A673 (cell line): ENCODE results near the gene LARGE1. TPM values are rescaled to one million over a fixed set of nuclear protein-coding genes. Genes with fewer than 3 reads are reported as not detected.

ENCODE experiments used
- BruUV-seq: library from RNA; stranded (reverse); fragments of 400-500 nt; replicated peaks from 2 replicates; lab custom pipeline; 2021; lab: Mats Ljungman, UMichigan
- CTCF ChIA-PET: fragments of 300-600 bp; sonication (Branson Sonifier 250); formaldehyde crosslinking; loops from one replicate; lab custom pipeline; 2022; ENCODE audit warnings: antibody characterized with exemption; lab: Charles Lee
- POLR2A ChIA-PET: fragments of 300-600 bp; sonication (Branson Sonifier 250); formaldehyde crosslinking; loops from one replicate; lab custom pipeline; 2022; ENCODE audit warnings: antibody characterized with exemption; ENCODE audit not compliant: low non-redundant PET; lab: Charles Lee
- DNase-seq: peaks from one replicate; pipeline ENCODE4 v3.0.0-alpha.2; 2015; ENCODE audit warnings: low spot score
- H3K27ac ChIP-seq: fragments of 200-600 bp; sonication (generic); 2 replicates; pipeline ENCODE4 v1.5.1; 2016; ENCODE audit warnings: mixed run types, low read depth, mild to moderate bottlenecking, mixed read lengths, antibody characterized with exemption, low read length; ENCODE audit not compliant: poor library complexity, severe bottlenecking
- H3K27me3 ChIP-seq: fragments of 200-600 bp; sonication (generic); replicated peaks from 2 replicates; pipeline ENCODE4 v1.6.1; 2017; ENCODE audit warnings: mixed run types, low read depth, mild to moderate bottlenecking, mixed read lengths, antibody characterized with exemption, low read length; ENCODE audit not compliant: insufficient read depth, poor library complexity
- H3K36me3 ChIP-seq: fragments of 200-600 bp; sonication (generic); 2 replicates; pipeline ENCODE4 v1.6.1; 2016; ENCODE audit warnings: mixed run types, mild to moderate bottlenecking, mixed read lengths, antibody characterized with exemption, low read length; ENCODE audit not compliant: insufficient read depth, poor library complexity, severe bottlenecking
- H3K4me1 ChIP-seq: fragments of 200-600 bp; sonication (generic); 2 replicates; pipeline ENCODE4 v1.6.1; 2017; ENCODE audit warnings: mixed run types, mild to moderate bottlenecking, mixed read lengths, antibody characterized with exemption, low read length; ENCODE audit not compliant: insufficient read depth, poor library complexity, severe bottlenecking
- H3K4me3 ChIP-seq: fragments of 200-600 bp; sonication (generic); 2 replicates; pipeline ENCODE4 v1.5.1; 2016; ENCODE audit warnings: low read depth, mixed run types, mild to moderate bottlenecking, mixed read lengths, low read length; ENCODE audit not compliant: poor library complexity, severe bottlenecking
- H3K9me3 ChIP-seq: fragments of 200-600 bp; sonication (generic); 2 replicates; pipeline ENCODE4 v1.6.1; 2016; ENCODE audit warnings: mixed run types, low read depth, mild to moderate bottlenecking, mixed read lengths, antibody characterized with exemption, low read length; ENCODE audit not compliant: poor library complexity, severe bottlenecking
- CTCF ChIP-seq: fragments of 300-800, 200-600 bp; sonication (generic); conservative IDR thresholded peaks from 2 replicates; pipeline ENCODE4 v1.5.1; 2017; ENCODE audit warnings: low read depth, mild to moderate bottlenecking, antibody characterized with exemption, low read length, moderate library complexity, mixed read lengths
- EZH2 ChIP-seq: fragments of 200-600 bp; sonication (generic); IDR thresholded peaks from 2 replicates; pipeline ENCODE4 v1.6.1; 2017; ENCODE audit warnings: borderline replicate concordance, low read depth, mild to moderate bottlenecking, mixed read lengths, antibody characterized with exemption, low read length; ENCODE audit not compliant: poor library complexity, severe bottlenecking
- intact Hi-C: fragments of 100-400 bp; cut with micrococcal nuclease; formaldehyde crosslinking; loops from one replicate; pipeline ENCODE4 v1.10.0; 2022; ENCODE audit not compliant: unreplicated experiment
- total RNA-seq: library from RNA; stranded (reverse); gene quantifications from 2 replicates; pipeline ENCODE4 v1.2.3, GENCODE V29; 2021

LARGE1 gene
- total RNA-seq, 1 experiment from 2014 or later: not detected

GRCh38 chr22:33666279-33666960 lies 253.9 kb downstream of the LARGE1 start:
- Histone ChIP-seq H3K36me3 (no peaks in the 10 kb centered on the region), H3K9me3 (peaks cover 24% of the 10 kb centered on the region), H3K4me1 (no peaks in the 10 kb centered on the region), H3K27ac (no peak overlapping the region), H3K4me3 (no peak overlapping the region), H3K27me3 (no peaks in the 10 kb centered on the region)
- CTCF ChIA-PET: no interaction called here
- intact Hi-C loops: no loop called here
- DNase-seq: no peak
- POLR2A ChIA-PET: no interaction called here
- TF ChIP-seq CTCF (no peak), EZH2 (no peak)
- BruUV-seq: no TSS peak

DNA sequence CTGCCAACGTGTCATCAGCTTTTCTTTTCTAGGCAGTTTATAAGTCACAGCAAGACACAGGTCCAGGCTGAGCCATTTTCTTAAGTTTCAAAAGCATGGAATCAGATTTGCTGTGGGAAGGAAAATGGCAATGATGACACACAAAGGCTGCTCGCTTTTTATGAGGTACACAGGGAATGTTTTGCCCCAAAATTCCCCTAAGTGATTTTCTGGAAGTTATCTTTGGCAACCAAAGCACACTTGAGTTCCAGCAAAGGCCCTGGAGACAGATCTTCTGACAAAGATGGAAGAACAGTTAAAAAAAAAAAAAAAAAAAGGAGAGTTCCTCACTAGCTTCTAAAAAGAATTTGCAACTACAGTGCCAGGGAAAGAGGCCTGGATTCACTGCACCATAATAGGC lies 260.8 kb downstream of the LARGE1 start:
- intact Hi-C loops: no loop called here
- Histone ChIP-seq H3K9me3 (peaks cover 40% of the 10 kb centered on the region), H3K27me3 (no peaks in the 10 kb centered on the region), H3K27ac (no peak overlapping the region), H3K36me3 (no peaks in the 10 kb centered on the region), H3K4me1 (no peaks in the 10 kb centered on the region), H3K4me3 (no peak overlapping the region)
- TF ChIP-seq EZH2 (no peak), CTCF (no peak)
- CTCF ChIA-PET: no interaction called here
- no TSS peak for BruUV-seq
- DNase-seq: no peak
- POLR2A ChIA-PET: no interaction called here

GRCh38 chr22:33658775-33659174 lies 261.5 kb downstream of the LARGE1 start:
- Histone ChIP-seq H3K27me3 (no peaks in the 10 kb centered on the region), H3K27ac (no peak overlapping the region), H3K4me1 (no peaks in the 10 kb centered on the region), H3K9me3 (peaks cover 34% of the 10 kb centered on the region), H3K4me3 (no peak overlapping the region), H3K36me3 (no peaks in the 10 kb centered on the region)
- BruUV-seq: no TSS peak
- CTCF ChIA-PET: no interaction called here
- intact Hi-C loops: no loop called here
- DNase-seq: no peak
- TF ChIP-seq CTCF: no peak
- no peak for TF ChIP-seq EZH2
- POLR2A ChIA-PET: no interaction called here
